HT-29 (cell line): Measurements from ENCODE around the gene SLC6A19. TPM values are rescaled to one million over a fixed set of nuclear protein-coding genes. Genes with fewer than 3 reads are reported as not detected.

Source experiments
- DNase-seq: peaks from one replicate; pipeline ENCODE4 v3.0.0-alpha.2; 2015; ENCODE audit warnings: low spot score
- total RNA-seq: library from RNA; depleted of rRNA; stranded (reverse); fragments of >200 nt; shearing (Covaris generic); gene quantifications from 2 replicates; pipeline ENCODE4 v1.2.3, GENCODE V29; 2014

The SLC6A19 gene
- total RNA-seq, 1 experiment from 2014 or later = not detected

GRCh38 chr5:1194378-1194777, 7.0 kb upstream of the SLC6A19 start:
- DNase-seq = no peak

GRCh38 chr5:1195439-1195838, 6.0 kb upstream of the SLC6A19 start:
- DNase-seq = no peak

- no peak for DNase-seq
These were observed 5.5 kb upstream of the SLC6A19 start for GRCh38 chr5:1195916-1196315.

- no peak for DNase-seq
These were observed 4.8 kb upstream of the SLC6A19 start for GRCh38 chr5:1196562-1196961.

- no peak for DNase-seq
These were observed 3.3 kb upstream of the SLC6A19 start for GRCh38 chr5:1197876-1198666.

GRCh38 chr5:1199340-1199648, 2.1 kb upstream of the SLC6A19 start:
- DNase-seq = no peak

GRCh38 chr5:1199649-1200494, 1.5 kb upstream of the SLC6A19 start:
- no peak for DNase-seq

GRCh38 chr5:1200495-1201326, 684 bp upstream of the SLC6A19 start:
- DNase-seq = no peak

GRCh38 chr5:1202026-1202797, 817 bp downstream of the SLC6A19 start:
- DNase-seq = no peak

- no peak for DNase-seq
These were observed 1.4 kb downstream of the SLC6A19 start for GRCh38 chr5:1202798-1203185.

- DNase-seq = no peak
These were observed 2.0 kb downstream of the SLC6A19 start for GRCh38 chr5:1203311-1203967.

GRCh38 chr5:1203968-1204692, 2.7 kb downstream of the SLC6A19 start:
- DNase-seq = no peak

- peak; percentile 55 for DNase-seq
These were observed 3.4 kb downstream of the SLC6A19 start for GRCh38 chr5:1204693-1205242.

- no peak for DNase-seq
These were observed 4.1 kb downstream of the SLC6A19 start for GRCh38 chr5:1205255-1206180.

- DNase-seq = no peak
These were observed 5.4 kb downstream of the SLC6A19 start for GRCh38 chr5:1206521-1207412.

- no peak for DNase-seq
These were observed 6.2 kb downstream of the SLC6A19 start for GRCh38 chr5:1207555-1207954.

GRCh38 chr5:1208221-1208742, 6.9 kb downstream of the SLC6A19 start:
- DNase-seq = no peak
